GM21360 (cell line): ENCODE measurements around the gene PHF11.
"Not testable (repeated sequence)": the region's sequence is repeated elsewhere in the genome, so short reads cannot be mapped to it uniquely, and the experiment has no call there.

ENCODE experiments used
- ATAC-seq: cut with Tn5 transposase; IDR thresholded peaks from one replicate; pipeline ENCODE4 v1.9.1; 2021; ENCODE audit warnings: mild to moderate bottlenecking, moderate library complexity; ENCODE audit not compliant: unreplicated experiment

Gene PHF11

DNA sequence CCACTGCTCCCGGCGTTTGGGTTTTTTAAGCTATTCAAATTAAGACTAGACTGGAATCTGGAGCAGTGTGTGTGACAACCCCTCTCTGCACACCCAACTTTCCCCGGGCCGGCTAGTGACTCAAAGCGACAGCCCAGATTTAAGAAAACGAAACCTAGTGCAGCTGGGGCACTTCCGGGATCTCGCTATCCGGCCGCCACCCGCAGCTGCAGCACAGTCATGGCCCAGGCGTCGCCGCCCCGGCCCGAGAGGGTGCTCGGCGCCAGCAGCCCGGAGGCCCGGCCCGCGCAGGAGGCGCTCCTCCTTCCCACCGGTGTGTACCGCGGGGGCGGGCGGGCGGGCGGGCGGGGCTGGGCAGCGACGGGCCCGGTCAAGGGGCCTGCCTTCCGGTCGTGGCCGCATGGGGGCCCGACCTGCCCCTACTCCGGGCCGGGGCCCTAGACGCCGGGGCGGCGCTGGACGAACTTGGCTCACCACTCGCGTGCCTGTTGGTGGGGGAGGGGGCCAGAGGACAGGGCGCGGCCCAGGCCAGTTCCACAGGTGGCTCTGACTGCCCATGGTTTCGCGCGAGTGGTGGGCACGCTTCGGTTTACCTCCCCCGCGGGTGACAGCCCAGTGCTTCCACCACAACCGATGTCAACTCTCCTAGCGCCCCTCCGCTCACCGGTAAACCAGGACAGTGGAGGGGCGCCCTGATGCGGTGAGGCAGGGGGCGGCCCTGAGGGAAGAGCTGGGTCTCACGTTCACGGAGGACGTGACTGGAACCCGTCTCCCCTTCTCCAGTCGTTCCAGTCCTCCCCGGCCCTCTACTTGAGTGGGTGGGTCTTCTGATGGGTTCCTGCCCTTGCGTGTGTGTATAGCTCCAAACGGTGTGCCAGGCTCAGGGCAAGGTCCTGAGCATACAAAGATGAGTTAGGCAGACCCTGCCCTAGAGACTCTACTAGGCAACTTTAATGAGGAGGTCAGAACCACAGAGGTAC lies at the start of gene PHF11:
TSS of gene PHF11 (plus strand) at position 171 of the 980 bp plus-strand sequence. CDS start at position 220, 49 bp downstream.
- ATAC-seq, result peak; percentile 88

- ATAC-seq, result no peak
These were observed 49.3 kb upstream of the PHF11 start for GRCh38 chr13:49446473-49446872.

GRCh38 chr13:49448753-49449152 lies 47.0 kb upstream of the PHF11 start:
- ATAC-seq, result no peak

DNA sequence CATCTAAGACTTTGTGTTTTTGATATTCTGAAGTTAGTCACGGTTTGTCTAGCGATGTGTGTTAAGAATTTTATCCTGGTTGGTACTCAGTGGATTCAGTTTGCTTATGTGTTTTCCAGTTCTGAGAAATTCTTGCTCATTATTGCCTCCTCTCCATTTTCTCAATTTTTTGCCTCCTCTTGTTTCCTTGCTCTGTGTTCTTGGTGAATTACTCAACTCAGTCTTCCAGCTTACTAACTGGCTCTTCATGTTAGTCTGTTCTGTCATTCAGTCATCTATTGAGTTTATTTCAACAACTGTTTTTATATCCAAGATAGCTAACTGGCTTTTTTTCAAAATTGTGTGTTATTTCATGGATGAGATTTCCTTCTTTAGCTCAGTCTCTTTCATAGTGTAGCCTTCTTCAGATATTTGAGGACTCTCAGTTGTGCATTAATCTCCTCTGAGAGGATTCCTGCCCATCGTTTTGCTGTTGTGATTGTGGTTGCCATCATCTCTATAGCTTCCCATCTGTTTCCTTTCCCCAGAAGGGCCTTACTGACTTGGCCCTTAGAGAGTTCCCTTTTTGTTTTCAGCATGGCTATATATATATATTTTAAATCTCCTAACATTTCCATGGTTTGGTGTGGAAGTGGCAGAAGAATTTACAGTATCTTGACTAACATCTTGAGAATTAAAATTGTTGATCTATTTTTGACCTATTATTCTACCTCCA lies 45.5 kb upstream of the PHF11 start:
- no peak for ATAC-seq

- ATAC-seq, result no peak
These were observed 42.9 kb upstream of the PHF11 start for GRCh38 chr13:49452725-49453457.

DNA sequence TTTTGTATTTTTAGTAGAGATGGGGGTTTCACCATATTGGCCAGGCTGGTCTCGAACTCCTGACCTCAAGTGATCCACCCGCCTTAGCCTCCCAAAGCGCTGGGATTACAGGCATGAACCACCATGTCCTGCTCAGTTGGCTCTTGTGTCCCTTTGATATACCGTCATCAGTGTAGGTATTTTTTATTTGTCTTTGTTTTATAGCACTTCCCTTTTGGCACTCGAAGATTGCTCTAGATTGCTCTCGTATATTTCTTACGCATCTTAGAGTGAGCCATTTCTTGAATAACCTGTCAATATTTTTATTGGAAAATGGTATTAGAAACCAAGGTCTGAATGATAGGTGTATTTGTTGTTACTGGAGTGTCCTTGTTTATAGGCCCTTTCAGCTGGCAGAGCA lies 42.3 kb upstream of the PHF11 start:
- no peak for ATAC-seq

DNA sequence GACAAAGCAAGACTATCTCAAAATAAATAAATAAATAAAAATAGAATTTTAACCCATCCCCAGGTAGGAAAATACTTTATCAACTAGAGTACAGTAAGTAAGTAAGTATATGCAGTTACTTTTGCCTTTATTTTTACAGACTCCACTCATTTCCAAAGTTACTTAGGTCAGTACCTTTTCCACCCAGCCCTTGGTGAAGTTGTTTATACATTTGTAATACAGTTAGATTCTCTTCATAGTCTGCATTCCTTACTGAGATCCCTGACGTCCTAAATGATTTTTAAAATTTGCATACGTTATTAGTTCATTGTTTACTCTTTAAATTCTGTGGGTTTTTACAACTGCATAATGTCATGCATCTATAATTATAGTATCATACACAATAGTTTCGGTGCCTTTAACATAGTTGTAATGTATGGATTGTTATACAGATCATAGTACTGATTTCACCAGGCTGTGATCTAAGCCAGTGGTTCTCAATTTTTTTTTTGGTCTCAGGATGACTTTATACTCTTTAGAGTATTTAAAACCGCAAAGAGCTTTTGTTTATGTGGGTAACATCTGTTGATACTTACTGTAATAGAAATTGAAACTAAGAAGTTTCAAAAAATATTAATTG lies 41.3 kb upstream of the PHF11 start:
- peak; percentile 89 for ATAC-seq

DNA sequence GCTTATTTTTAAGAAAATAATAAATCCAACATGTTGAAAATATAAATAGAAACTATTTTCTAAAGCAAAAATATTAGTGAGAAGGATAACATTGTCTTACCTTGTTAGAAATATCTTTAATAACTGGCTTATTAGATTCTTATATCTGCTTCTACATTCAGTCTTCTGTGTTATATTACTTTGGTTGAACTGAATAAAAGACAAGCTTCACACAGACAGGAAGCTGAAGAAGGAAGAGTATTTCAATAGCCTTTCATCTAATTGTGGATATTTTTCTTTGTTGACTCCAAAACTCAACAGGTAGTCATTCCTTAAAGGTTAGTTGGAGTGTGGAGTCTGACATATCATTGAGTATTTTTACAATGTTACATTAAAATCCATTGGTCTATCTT lies 40.8 kb upstream of the PHF11 start:
- no peak for ATAC-seq

- no peak for ATAC-seq
These were observed 39.6 kb upstream of the PHF11 start for GRCh38 chr13:49456156-49456555.

GRCh38 chr13:49457221-49457620 lies 38.5 kb upstream of the PHF11 start:
- no peak for ATAC-seq

- ATAC-seq, result peak; percentile 41
These were observed 36.2 kb upstream of the PHF11 start for GRCh38 chr13:49459580-49459979.

- ATAC-seq, result no peak
These were observed 31.7 kb upstream of the PHF11 start for GRCh38 chr13:49464085-49464484.

DNA sequence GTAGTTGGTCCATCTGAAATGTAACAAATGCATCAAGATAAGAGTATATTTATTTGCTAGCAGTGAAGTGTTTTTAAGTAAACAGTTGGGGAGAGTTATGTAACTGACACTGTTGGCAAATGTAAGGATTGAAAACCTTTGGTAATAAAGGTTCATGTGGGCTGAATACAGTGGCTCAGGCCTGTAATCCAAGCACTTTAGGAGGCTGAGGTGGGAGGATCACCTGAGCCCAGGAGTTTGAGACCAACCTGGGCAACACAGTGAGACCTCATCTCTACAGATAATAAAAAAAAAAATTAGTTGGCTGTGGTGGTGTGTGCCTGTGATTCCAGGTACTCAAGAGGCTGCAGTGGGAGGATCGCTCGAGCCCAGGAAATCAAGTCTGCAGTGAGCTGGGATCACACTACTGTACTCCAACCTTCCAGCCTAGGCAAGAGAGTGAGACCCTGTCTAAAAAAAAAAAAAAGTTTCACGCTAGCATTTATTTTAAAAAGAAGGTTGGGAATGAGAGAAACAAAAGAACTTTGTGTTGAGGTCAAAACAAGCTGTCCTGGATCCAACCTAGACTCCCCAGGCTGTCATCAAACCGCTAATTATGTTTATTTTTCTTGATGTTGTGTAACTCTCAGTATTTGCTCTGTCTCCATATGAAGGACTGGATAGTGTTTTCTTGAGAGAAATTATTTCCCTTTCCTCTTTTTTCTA lies 31.0 kb upstream of the PHF11 start:
- no peak for ATAC-seq

DNA sequence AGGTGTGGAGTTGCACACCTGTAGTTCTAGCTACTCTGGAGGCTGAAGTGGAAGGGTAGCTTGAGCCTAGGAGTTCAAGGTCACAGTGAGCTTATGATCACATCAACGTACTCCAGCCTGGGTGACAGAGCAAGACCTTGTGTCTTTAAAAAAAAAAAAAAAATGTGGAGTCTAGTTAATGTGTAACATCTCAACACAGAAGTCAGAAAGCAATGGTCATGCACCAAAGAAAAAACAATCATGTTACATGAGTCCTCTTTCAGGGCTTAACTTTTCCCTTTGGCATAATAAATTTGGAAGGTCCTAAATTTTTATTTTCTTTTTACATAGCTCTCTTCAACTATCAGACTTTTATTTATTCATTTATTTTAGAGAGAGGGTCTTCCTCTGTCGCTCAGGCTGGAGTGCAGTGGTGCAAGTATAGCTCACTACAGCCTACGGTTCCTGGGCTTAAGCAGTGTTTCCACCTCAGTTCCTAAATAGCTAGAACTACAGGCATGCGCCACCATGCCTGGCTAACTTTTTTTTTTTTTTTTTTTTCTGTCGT lies 29.4 kb upstream of the PHF11 start:
- ATAC-seq, result no peak

GRCh38 chr13:49472186-49472585 lies 23.6 kb upstream of the PHF11 start:
- ATAC-seq, result no peak

DNA sequence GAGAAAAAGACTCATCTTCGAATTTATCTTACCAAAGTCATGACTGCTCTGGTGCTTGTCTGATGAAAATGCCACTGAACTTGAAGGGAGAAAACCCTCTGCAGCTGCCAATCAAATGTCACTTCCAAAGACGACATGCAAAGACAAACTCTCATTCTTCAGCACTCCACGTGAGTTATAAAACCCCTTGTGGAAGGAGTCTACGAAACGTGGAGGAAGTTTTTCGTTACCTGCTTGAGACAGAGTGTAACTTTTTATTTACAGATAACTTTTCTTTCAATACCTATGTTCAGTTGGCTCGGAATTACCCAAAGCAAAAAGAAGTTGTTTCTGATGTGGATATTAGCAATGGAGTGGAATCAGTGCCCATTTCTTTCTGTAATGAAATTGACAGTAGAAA lies 19.2 kb upstream of the PHF11 start:
- ATAC-seq, result no peak

DNA sequence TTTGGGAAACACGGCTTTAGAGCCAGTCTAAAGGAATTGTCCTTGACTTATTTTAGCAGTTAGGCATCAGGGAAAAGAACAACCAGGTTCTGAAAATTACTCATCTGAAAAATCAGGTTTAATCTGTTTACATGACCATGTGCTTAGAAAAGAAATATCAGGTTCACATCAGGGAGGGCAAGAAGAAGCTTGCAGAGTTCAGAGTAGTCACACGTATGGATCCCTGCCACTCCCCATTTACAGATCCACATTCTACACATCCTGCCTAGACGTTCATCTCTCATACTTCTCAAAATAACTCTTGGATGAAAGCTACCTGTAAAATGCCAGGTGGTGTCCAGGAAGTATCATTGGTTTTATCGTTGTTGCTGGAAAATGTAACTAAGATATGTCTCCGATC lies 14.0 kb upstream of the PHF11 start:
- no peak for ATAC-seq

DNA sequence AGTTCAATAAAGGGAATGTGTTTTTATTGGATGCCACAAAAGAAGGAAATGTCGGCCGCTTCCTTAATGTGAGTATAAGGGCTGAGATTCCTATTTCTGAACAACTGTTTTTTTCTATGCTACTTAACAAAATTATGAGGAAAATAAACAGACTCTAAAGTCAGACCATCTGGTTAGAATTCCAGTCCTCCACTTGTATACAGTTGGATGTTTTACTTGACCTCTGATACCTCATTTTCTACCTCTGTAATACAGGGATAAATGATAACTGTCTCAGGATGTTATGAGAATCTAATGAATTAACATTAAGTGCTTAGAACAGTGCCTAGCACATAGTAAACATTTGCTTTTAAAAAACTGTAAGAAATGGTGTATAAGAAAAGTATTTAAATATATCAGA lies 7.2 kb upstream of the PHF11 start:
- ATAC-seq, result no peak

GRCh38 chr13:49494645-49495044 lies 1.1 kb upstream of the PHF11 start:
- ATAC-seq, result no peak

- not testable (repeated sequence) for ATAC-seq
These were observed 1.1 kb downstream of the PHF11 start for GRCh38 chr13:49496837-49497236.
